Aorta (tissue), 5 donors: ENCODE data around the gene TMEM38B. TPM values are rescaled to one million over a fixed set of nuclear protein-coding genes. Genes with fewer than 3 reads are reported as not detected.

Experiments used
- ATAC-seq: fragments of 200-7000 bp; cut with Tn5 transposase; one replicate; pipeline ENCODE4 v1.9.1; 2022; ENCODE audit warnings: moderate library complexity; ENCODE audit not compliant: low FRiP score
- DNase-seq, 2 donors: peaks; one replicate each; pipeline ENCODE4 v3.0.0-alpha.2; 2020
- H3K27ac ChIP-seq, 2 donors: one replicate each; pipeline ENCODE4 v1.5.1; 2013; ENCODE audit warnings: low read length in 2 of 2, mild to moderate bottlenecking in 2 of 2, moderate library complexity in 2 of 2, control low read depth in 1 of 2, inconsistent platforms in 1 of 2, low read depth in 1 of 2
- H3K27me3 ChIP-seq, 2 donors: one replicate each; pipeline ENCODE4 v1.6.1; 2013; ENCODE audit warnings: control low read depth in 1 of 2, low read length in 1 of 2, mild to moderate bottlenecking in 1 of 2, moderate library complexity in 1 of 2; ENCODE audit not compliant: insufficient read depth in 2 of 2, control insufficient read depth in 1 of 2
- H3K36me3 ChIP-seq, 2 donors: one replicate each; pipeline ENCODE4 v1.6.1; 2013; ENCODE audit warnings: control low read depth in 1 of 2, low read length in 1 of 2, mild to moderate bottlenecking in 1 of 2; ENCODE audit not compliant: insufficient read depth in 2 of 2, control insufficient read depth in 1 of 2
- H3K4me1 ChIP-seq, 2 donors: one replicate each; pipeline ENCODE4 v1.6.1; 2013; ENCODE audit warnings: low read length in 2 of 2, control low read depth in 1 of 2, mild to moderate bottlenecking in 1 of 2, moderate library complexity in 1 of 2; ENCODE audit not compliant: insufficient read depth in 2 of 2, control insufficient read depth in 1 of 2
- H3K4me3 ChIP-seq, 2 donors: one replicate each; pipeline ENCODE4 v1.5.1; 2013; ENCODE audit warnings: low read length in 2 of 2, control low read depth in 1 of 2, mild to moderate bottlenecking in 1 of 2
- H3K9me3 ChIP-seq: one replicate; pipeline ENCODE4 v1.6.1; 2013; ENCODE audit warnings: mild to moderate bottlenecking, low read length; ENCODE audit not compliant: control insufficient read depth
- WGBS, 2 donors: extraction: QIAGEN DNeasy Blood & Tissue Kit; methylation state at CpG; one replicate each; pipeline ENCODE4 v1.1.7; 2013; 5-methylcytosine and 5-hydroxymethylcytosine counted together
- intact Hi-C, 2 donors: fragments of 100-400 bp; cut with DNase I; formaldehyde crosslinking; loops; one replicate each; pipeline versions ENCODE4 v1.14.2 to v1.15.0; 2022
- polyA plus RNA-seq, 2 donors: library from polyadenylated mRNA; stranded (reverse); fragments of 200-250 nt; gene quantifications; one replicate each; pipeline ENCODE4 v1.2.3, GENCODE V29; 2013
- total RNA-seq, 2 donors: library from RNA; stranded (reverse); fragmentation: NEBNext Ultra II Directional; extraction: Animal tissue kit (Norgen Biotek cat#: 25700); gene quantifications; one replicate each; pipeline ENCODE4 v1.2.1, GENCODE V29; 2021
- donor health status: healthy with polysubstance abuse.
- donor health status: Bipolar disorder and iron deficiency.
- donor health status: DM: no; HTN: no; CAD: no.
- donor health status: DM: no; HTN: no; CAD: no.
- donor health status: DM: yes; HTN: yes; CAD: no.

The TMEM38B gene
- total and polyA plus RNA-seq, 4 donors, result 3.9 to 10.5 (median 7.0) TPM

DNA sequence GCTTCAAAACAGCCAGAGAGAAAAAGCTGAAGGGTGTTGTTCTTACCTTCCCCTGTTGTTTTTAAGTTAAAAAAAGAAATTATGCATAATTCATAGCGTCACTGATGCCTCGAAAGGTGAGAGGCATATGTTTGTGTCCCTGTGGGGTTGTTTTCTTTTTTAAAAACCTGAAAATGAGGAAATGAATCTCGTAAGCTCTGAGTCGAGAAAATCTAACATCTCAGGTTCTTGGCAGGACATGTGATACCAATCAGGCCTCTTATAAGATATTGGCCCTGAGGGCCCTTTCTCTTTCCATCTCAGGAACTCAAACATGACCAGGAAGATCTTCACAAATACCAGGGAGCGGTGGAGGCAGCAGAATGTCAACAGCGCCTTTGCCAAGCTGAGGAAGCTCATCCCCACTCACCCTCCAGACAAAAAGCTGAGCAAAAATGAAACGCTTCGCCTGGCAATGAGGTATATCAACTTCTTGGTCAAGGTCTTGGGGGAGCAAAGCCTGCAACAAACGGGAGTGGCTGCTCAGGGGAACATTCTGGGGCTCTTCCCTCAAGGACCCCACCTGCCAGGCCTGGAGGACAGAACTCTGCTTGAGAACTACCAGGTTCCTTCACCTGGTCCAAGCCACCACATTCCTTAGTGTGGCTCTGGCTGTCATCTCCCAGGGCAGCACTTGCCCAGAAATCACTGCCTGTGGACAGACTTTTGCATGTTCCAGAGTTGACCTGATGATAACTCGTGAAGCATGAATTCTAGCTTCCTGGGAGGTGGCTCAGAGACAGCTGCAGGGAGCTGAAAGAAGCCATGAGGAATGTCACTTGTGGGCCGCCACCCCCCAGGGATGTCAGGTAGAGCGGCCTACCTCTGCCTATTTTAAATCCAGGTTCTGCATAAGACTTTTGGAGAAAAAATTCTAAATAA is 31.9 kb upstream of the TMEM38B start, which contains the start of gene TAL2:
TSS of gene TAL2 (plus strand) at position 274 of the 921 bp plus-strand sequence. CDS start at position 314, 40 bp downstream.
- 90 to 91% methylated on average over 12 of the region's 12 CpGs for WGBS, 2 donors
- ATAC-seq, result no peak

GRCh38 chr9:105663914-105664313 is 30.4 kb upstream of the TMEM38B start:
- H3K9me3 ChIP-seq, result no peaks in the 10 kb centered on the region
- H3K36me3 ChIP-seq, result no peaks in the 10 kb centered on the region
- H3K4me3 ChIP-seq, result no peak overlapping the region
- DNase-seq (no peak), ATAC-seq (no peak)
- H3K4me1 ChIP-seq, result no peaks in the 10 kb centered on the region
- intact Hi-C loops, result no loop called here
- no peaks in the 10 kb centered on the region for H3K27me3 ChIP-seq
- no peak overlapping the region for H3K27ac ChIP-seq
- 78 to 82% methylated on average over 5 of the region's 5 CpGs for WGBS, 2 donors

More for the DNA sequence above, 31.9 kb upstream of the TMEM38B start, which contains the start of gene TAL2:
- no peak for DNase-seq
- no peaks in the 10 kb centered on the region for H3K36me3 ChIP-seq
- no peaks in the 10 kb centered on the region for H3K27me3 ChIP-seq
- H3K4me3 ChIP-seq, result no peak within 1 kb of the TSS
- no peak within 1 kb of the TSS for H3K27ac ChIP-seq
- intact Hi-C loops, result no loop called here
- H3K4me1 ChIP-seq, result no peaks in the 10 kb centered on the region
- no peaks in the 10 kb centered on the region for H3K9me3 ChIP-seq

- H3K4me3 ChIP-seq, result no peak overlapping the region
- DNase-seq (no peak), ATAC-seq (no peak)
- 27 to 53% methylated on average over 4 of the region's 4 CpGs for WGBS, 2 donors
- no peaks in the 10 kb centered on the region for H3K36me3 ChIP-seq
- intact Hi-C loops, result no loop called here
- H3K27ac ChIP-seq, result no peak overlapping the region
- no peaks in the 10 kb centered on the region for H3K27me3 ChIP-seq
- no peaks in the 10 kb centered on the region for H3K9me3 ChIP-seq
- no peaks in the 10 kb centered on the region for H3K4me1 ChIP-seq
These were observed 26.5 kb upstream of the TMEM38B start for GRCh38 chr9:105667867-105668266.

DNA sequence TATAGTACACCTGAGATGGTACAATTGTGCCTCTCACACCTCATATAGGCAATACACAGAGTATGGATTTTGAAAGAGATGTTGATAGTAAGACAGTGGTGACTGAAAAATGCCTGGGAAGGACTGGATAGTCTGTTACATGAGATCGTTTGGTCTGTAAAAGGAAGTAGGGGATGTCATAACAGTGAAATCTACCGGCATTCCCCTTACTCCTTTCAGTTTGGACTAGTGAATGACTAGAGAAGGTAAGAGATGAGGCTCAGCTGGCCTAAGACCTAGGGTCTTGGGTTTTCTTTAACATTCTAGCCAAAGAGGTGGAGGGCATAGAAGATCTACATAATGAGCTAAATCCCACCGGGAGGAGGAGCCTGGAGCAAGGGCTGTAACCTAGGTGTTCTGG is 24.0 kb upstream of the TMEM38B start:
- Histone ChIP-seq H3K36me3 (no peaks in the 10 kb centered on the region), H3K27me3 (no peaks in the 10 kb centered on the region), H3K4me1 (no peaks in the 10 kb centered on the region), H3K27ac (no peak overlapping the region), H3K9me3 (no peaks in the 10 kb centered on the region), H3K4me3 (no peak overlapping the region)
- DNase-seq (no peak), ATAC-seq (no peak)
- intact Hi-C loops, result no loop called here
- 70 to 74% methylated on average over 3 of the region's 3 CpGs for WGBS, 2 donors

DNA sequence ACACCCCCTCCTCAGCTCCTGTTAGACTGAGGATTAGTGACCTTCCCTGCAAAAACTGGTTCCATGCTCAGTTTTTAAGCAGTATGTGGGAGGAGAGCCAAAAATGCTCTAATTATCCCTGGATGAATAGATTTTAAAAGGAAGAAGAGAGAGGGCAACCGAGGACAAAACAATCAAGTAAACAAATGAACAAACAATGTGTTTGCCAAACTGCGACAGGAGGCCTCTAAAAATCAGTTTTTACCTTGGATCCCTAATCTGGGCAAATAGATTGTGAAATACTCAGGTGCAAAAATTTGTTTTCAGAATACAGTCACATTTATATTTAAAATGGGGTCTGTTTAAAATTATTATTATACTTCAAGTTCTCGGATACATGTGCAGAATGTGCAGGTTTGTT is 23.6 kb upstream of the TMEM38B start:
- no peaks in the 10 kb centered on the region for H3K27me3 ChIP-seq
- WGBS, 2 donors, result 78 to 81% methylated on average over 3 of the region's 3 CpGs
- intact Hi-C loops, result no loop called here
- ATAC-seq (no peak), DNase-seq (no peak)
- H3K36me3 ChIP-seq, result no peaks in the 10 kb centered on the region
- no peak overlapping the region for H3K27ac ChIP-seq
- no peaks in the 10 kb centered on the region for H3K9me3 ChIP-seq
- H3K4me3 ChIP-seq, result no peak overlapping the region
- no peaks in the 10 kb centered on the region for H3K4me1 ChIP-seq

DNA sequence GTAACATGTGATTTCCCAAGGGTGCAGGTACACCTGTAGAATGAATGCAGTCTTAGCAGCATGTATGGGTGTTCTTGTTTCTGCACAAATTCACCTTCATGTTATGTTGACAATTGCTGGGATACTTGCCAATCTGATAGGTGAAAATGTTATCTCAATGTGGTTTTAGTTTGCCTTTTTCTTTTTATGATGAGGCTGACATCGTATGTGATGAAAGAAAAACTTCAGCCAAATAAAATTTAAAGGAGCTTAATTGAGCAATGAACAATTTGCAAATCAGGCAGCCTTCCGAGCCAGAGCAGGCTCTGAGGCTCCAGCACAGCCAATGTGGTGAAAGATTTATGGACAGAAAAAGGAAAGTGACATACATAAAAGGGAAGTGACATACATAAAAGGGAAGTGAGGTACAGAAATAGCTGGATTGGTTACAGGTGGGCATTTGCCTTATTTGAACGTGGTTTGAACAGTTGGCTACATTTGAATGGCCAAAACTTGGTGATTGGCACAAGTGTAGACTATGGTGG is 21.6 kb upstream of the TMEM38B start:
- Histone ChIP-seq H3K27me3 (no peaks in the 10 kb centered on the region), H3K9me3 (no peaks in the 10 kb centered on the region), H3K36me3 (no peaks in the 10 kb centered on the region), H3K4me3 (no peak overlapping the region), H3K27ac (no peak overlapping the region), H3K4me1 (no peaks in the 10 kb centered on the region)
- 24 to 39% methylated on average over 3 of the region's 3 CpGs for WGBS, 2 donors
- DNase-seq, result no peak
- intact Hi-C loops, result no loop called here
- ATAC-seq, result no peak

DNA sequence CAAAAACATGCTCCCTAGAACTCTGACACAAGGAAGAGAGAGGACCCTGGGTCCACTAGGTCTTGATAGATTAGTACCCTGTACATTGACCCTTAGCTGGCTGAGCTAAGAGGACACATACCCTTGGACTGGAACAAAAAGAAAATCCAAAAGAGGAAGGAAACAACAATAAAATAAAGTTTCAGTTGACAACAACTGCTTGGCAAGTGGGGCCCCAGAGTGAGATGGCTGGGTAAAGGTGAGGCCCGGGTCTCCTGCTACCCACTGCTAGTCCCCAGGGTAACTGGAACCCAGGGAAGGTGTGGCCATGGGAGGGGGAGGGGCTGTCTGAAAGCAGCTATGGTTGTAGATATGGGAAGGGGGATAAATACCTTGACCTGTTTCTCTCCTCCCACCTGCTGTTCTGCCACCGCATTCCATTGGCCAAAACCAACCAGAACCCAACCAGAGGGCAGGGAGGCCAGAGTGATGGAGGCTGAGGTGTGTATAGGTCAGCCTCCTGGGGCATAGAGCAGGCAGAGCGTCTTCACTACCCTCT is 20.4 kb upstream of the TMEM38B start:
- ATAC-seq, result no peak
- Histone ChIP-seq H3K4me1 (no peaks in the 10 kb centered on the region), H3K27ac (no peak overlapping the region), H3K27me3 (no peaks in the 10 kb centered on the region), H3K4me3 (no peak overlapping the region), H3K36me3 (no peaks in the 10 kb centered on the region), H3K9me3 (no peaks in the 10 kb centered on the region)
- DNase-seq, result no peak
- intact Hi-C loops, result no loop called here
- WGBS, 2 donors, result 74 to 89% methylated on average over 3 of the region's 3 CpGs

DNA sequence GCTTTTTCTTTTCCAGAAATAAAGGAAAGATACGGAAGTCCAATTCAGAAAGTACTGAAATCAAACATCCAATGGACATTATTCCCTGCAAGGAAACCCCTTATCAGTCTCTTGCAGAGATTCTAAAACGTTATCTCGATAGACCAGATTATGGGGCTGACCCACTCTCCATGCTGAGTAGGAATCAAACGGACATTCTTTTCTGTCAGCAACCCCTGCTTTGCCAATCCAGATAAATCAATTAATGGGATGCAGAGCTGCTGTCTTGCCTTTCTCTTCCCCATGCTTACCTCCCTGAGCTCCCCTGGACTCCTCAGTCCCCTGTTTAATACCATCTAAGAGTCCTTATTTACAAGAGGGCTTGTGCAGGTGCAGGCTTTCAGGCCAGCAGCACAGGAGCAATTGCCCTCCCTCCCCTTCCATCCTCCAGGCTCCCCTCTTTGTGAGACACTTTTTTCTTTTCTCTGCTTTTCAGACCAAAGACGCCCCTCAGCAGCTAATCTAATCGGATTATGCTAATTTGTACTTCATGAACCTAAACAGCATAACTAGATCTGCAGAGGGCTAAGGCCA is 17.9 kb upstream of the TMEM38B start:
- H3K36me3 ChIP-seq, result no peaks in the 10 kb centered on the region
- no peak overlapping the region for H3K27ac ChIP-seq
- intact Hi-C loops, result no loop called here
- H3K4me1 ChIP-seq, result no peaks in the 10 kb centered on the region
- no peak for DNase-seq
- no peak overlapping the region for H3K4me3 ChIP-seq
- WGBS, 2 donors, result 61 to 66% methylated on average over 6 of the region's 6 CpGs
- no peaks in the 10 kb centered on the region for H3K27me3 ChIP-seq
- ATAC-seq, result no peak
- H3K9me3 ChIP-seq, result no peaks in the 10 kb centered on the region
